Upper lobe of left lung (tissue), 6 donors: ENCODE measurements around the gene CLRN3. TPM values are rescaled to one million over a fixed set of nuclear protein-coding genes. Genes with fewer than 3 reads are reported as not detected.
A peak's percentile ranks its signal among the peaks of the same experiment; 100 is the strongest.

ENCODE experiments used
- ATAC-seq, 2 donors: fragments of 200-7000 bp; cut with Tn5 transposase; one replicate each; pipeline ENCODE4 v1.9.1; 2022; ENCODE audit warnings: mild to moderate bottlenecking in 2 of 2, moderate library complexity in 2 of 2; ENCODE audit not compliant: low FRiP score in 2 of 2
- DNase-seq, 2 donors: peaks; one replicate each; pipeline ENCODE4 v3.0.0-alpha.2; 2019 to 2020
- H3K27ac ChIP-seq, 4 donors: fragments of 200-600 bp; sonication (generic); one replicate each; pipeline ENCODE4 v1.5.1; 2016 to 2019
- H3K27me3 ChIP-seq, 4 donors: fragments of 200-600 bp; sonication (generic); one replicate each; pipeline ENCODE4 v1.5.1; 2017 to 2019
- H3K36me3 ChIP-seq, 4 donors: fragments of 200-600 bp; sonication (generic); one replicate each; pipeline ENCODE4 v1.5.1; 2016 to 2019
- H3K4me1 ChIP-seq, 4 donors: fragments of 200-600 bp; sonication (generic); one replicate each; pipeline ENCODE4 v1.5.1; 2018 to 2019
- H3K4me3 ChIP-seq, 4 donors: fragments of 200-600 bp; sonication (generic); one replicate each; pipeline ENCODE4 v1.5.1; 2017 to 2019; ENCODE audit warnings: mild to moderate bottlenecking in 2 of 4, moderate library complexity in 1 of 4
- H3K9me3 ChIP-seq, 4 donors: fragments of 200-600 bp; sonication (generic); one replicate each; pipeline ENCODE4 v1.5.1; 2018 to 2019
- CTCF ChIP-seq, 6 experiments: fragments of 450-650 bp in 4 of 6; fragments of 200-600 bp in 2 of 6; sonication (generic) in 2 of 6; IDR thresholded peaks; one replicate each; pipeline ENCODE4 v1.5.1; 2016 to 2019; ENCODE audit warnings: antibody characterized with exemption in 6 of 6
- EP300 ChIP-seq, 4 donors: sonication (generic); formaldehyde crosslinking; IDR thresholded peaks; one replicate each; pipeline ENCODE4 v1.5.1; 2017; ENCODE audit warnings: antibody characterized with exemption in 4 of 4, control low read depth in 2 of 4
- POLR2A ChIP-seq, 4 donors: fragments of 450-650 bp; IDR thresholded peaks; one replicate each; pipeline ENCODE4 v1.5.1; 2016 to 2017; ENCODE audit warnings: antibody characterized with exemption in 4 of 4, mild to moderate bottlenecking in 2 of 4
- POLR2AphosphoS5 ChIP-seq, 2 donors: sonication (generic); formaldehyde crosslinking; IDR thresholded peaks; one replicate each; pipeline ENCODE4 v1.5.1; 2017; ENCODE audit warnings: antibody characterized with exemption in 2 of 2
- WGBS, 2 donors: methylation state at CpG; one replicate each; pipeline ENCODE4 v1.1.5; 2017 to 2018; 5-methylcytosine and 5-hydroxymethylcytosine counted together
- total RNA-seq, 6 donors: library from RNA; depleted of rRNA in 4 of 6; stranded (reverse); fragments of >200 nt in 4 of 6; gene quantifications; one replicate each; pipeline versions ENCODE4 v1.1.0 to v1.2.1, GENCODE V29; 2016 to 2021
- donor health status: DM: no; HTN: no; CAD: no; lungs with moderate emphysema.
- donor health status: DM: no; HTN: yes; CAD: no; lungs with severe emphysema.

Gene CLRN3
- total RNA-seq, 6 donors from 2014 or later: 0.37 to 0.49 TPM; not detected in 4

GRCh38 chr10:127911218-127911866, 18.6 kb upstream of the CLRN3 start:
- ATAC-seq: no peak
- H3K4me1 ChIP-seq: peaks cover 16 to 32% (median 23%) of the 10 kb centered on the region in 4 donors
- TF ChIP-seq POLR2AphosphoS5 (IDR thresholded peaks at IDR 0.05) (no peak), POLR2A (IDR thresholded peaks at IDR 0.05) (no peak), EP300 (IDR thresholded peaks at IDR 0.05) (no peak), CTCF (IDR thresholded peaks at IDR 0.05) (no peak)
- no peak for DNase-seq
- H3K4me3 ChIP-seq: no peak overlapping the region
- H3K36me3 ChIP-seq: no peaks in the 10 kb centered on the region
- H3K9me3 ChIP-seq: no peaks in the 10 kb centered on the region
- no peaks in the 10 kb centered on the region for H3K27me3 ChIP-seq
- WGBS, 2 donors: 73 to 76% methylated on average over 10 of the region's 10 CpGs
- H3K27ac ChIP-seq: no peak overlapping the region

- H3K4me1 ChIP-seq: peaks cover 19 to 32% (median 25%) of the 10 kb centered on the region in 4 donors
- DNase-seq: no peak
- H3K27me3 ChIP-seq: no peaks in the 10 kb centered on the region
- TF ChIP-seq EP300 (IDR thresholded peaks at IDR 0.05) (peak in 1 of 4 donors; percentile 32), POLR2AphosphoS5 (IDR thresholded peaks at IDR 0.05) (no peak)
- no peak for ATAC-seq
- H3K9me3 ChIP-seq: no peaks in the 10 kb centered on the region
- no peak overlapping the region for H3K4me3 ChIP-seq
- no peaks in the 10 kb centered on the region for H3K36me3 ChIP-seq
- 80 to 90% methylated on average over 2 of the region's 2 CpGs for WGBS, 2 donors
- H3K27ac ChIP-seq: no peak overlapping the region
Observed at GRCh38 chr10:127910464-127910770, 17.7 kb upstream of the CLRN3 start.

GRCh38 chr10:127909716-127910463, 17.1 kb upstream of the CLRN3 start:
- Histone ChIP-seq H3K4me1 (peaks cover 19 to 32% (median 25%) of the 10 kb centered on the region in 4 donors), H3K36me3 (no peaks in the 10 kb centered on the region), H3K27ac (peak overlapping the region in 1 of 4 donors; percentile 15), H3K27me3 (no peaks in the 10 kb centered on the region), H3K4me3 (no peak overlapping the region), H3K9me3 (no peaks in the 10 kb centered on the region)
- no peak for DNase-seq
- TF ChIP-seq POLR2A (IDR thresholded peaks at IDR 0.05) (no peak), CTCF (IDR thresholded peaks at IDR 0.05) (no peak), POLR2AphosphoS5 (IDR thresholded peaks at IDR 0.05) (no peak)
- ATAC-seq: no peak
- whole genome bisulfite sequencing, 2 donors: 89 to 94% methylated on average over 6 to 7 of the region's 7 CpGs

GRCh38 chr10:127908959-127909267, 16.2 kb upstream of the CLRN3 start:
- Histone ChIP-seq H3K36me3 (no peaks in the 10 kb centered on the region), H3K27me3 (no peaks in the 10 kb centered on the region), H3K4me1 (peaks cover 19 to 32% (median 25%) of the 10 kb centered on the region in 4 donors), H3K9me3 (no peaks in the 10 kb centered on the region), H3K27ac (peak overlapping the region in 2 of 4 donors; percentile 88 to 89), H3K4me3 (peak overlapping the region in 1 of 4 donors; percentile 91)
- no peak for DNase-seq
- WGBS, 2 donors: 82 to 88% methylated on average over 4 to 8 of the region's 8 CpGs
- TF ChIP-seq CTCF (IDR thresholded peaks at IDR 0.05): no peak
- TF ChIP-seq POLR2A (IDR thresholded peaks at IDR 0.05): no peak
- no peak for TF ChIP-seq POLR2AphosphoS5 (IDR thresholded peaks at IDR 0.05)
- no peak for TF ChIP-seq EP300 (IDR thresholded peaks at IDR 0.05)
- ATAC-seq: no peak

GRCh38 chr10:127908106-127908958, 15.6 kb upstream of the CLRN3 start:
- Histone ChIP-seq H3K27ac (peak overlapping the region; percentile 88 to 91 (median 90)), H3K9me3 (no peaks in the 10 kb centered on the region), H3K27me3 (no peaks in the 10 kb centered on the region), H3K36me3 (no peaks in the 10 kb centered on the region), H3K4me3 (peak overlapping the region; percentile 56 to 91 (median 72)), H3K4me1 (peaks cover 19 to 32% (median 25%) of the 10 kb centered on the region in 4 donors)
- 65 to 70% methylated on average over 13 of the region's 13 CpGs for WGBS, 2 donors
- TF ChIP-seq POLR2AphosphoS5 (IDR thresholded peaks at IDR 0.05): peak; percentile 31 to 87
- peak in 2 of 4 donors; percentile 65 to 87 for TF ChIP-seq EP300 (IDR thresholded peaks at IDR 0.05)
- no peak for TF ChIP-seq POLR2A (IDR thresholded peaks at IDR 0.05)
- ATAC-seq: peak; percentile 3 to 29
- DNase-seq: peak in 1 of 2 donors; percentile 50
